8988T (cell line): ENCODE results near the gene HERC6.
"Not testable (repeated sequence)": the region's sequence is repeated elsewhere in the genome, so short reads cannot be mapped to it uniquely, and the experiment has no call there.

Experiments
- DNase-seq: peaks from one replicate; pipeline ENCODE4 v3.0.0; 2011

HERC6 gene

DNA sequence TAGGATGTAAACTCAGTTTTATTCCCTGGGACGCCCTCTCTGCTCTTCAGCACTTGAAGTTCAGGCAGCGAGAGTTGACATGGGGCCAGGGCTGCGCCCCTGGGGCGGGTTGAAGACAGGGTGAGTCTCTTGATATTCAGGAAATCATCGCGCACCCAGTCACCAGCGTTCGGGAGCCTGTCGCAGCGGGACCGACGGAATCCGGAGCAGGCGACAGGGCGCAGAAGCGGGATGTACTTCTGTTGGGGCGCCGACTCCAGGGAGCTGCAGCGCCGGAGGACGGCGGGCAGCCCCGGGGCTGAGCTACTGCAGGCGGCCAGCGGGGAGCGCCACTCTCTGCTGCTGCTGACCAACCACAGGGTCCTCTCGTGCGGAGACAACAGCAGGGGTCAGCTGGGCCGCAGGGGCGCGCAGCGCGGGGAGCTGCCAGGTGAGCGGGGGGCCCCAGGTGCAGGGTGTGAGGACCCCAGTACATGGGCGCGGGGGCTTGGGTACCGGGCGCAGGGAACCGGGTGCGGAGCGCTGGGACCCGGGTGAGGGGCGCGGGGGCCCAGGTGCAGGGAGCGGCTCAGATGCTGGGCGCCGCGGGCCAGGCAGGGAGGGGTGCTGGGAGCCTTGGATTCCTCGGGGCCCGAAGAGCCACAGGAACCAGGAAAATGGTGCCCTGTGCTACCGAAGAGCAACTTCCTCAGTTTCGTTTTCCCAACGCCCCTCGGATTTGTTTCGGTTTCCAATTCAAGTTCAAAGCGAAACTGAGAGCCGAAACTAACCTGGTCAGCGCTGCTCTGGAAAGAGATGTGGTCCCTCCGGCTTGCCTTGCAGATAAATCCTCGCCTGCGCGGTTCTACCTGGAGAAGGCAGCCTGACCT lies at the start of gene HERC6:
Gene HERC6 (plus strand): TSS at position 162 of the 869 bp plus-strand sequence. CDS start 70 bp downstream, at position 232.
- DNase-seq: peak; percentile 41

DNA sequence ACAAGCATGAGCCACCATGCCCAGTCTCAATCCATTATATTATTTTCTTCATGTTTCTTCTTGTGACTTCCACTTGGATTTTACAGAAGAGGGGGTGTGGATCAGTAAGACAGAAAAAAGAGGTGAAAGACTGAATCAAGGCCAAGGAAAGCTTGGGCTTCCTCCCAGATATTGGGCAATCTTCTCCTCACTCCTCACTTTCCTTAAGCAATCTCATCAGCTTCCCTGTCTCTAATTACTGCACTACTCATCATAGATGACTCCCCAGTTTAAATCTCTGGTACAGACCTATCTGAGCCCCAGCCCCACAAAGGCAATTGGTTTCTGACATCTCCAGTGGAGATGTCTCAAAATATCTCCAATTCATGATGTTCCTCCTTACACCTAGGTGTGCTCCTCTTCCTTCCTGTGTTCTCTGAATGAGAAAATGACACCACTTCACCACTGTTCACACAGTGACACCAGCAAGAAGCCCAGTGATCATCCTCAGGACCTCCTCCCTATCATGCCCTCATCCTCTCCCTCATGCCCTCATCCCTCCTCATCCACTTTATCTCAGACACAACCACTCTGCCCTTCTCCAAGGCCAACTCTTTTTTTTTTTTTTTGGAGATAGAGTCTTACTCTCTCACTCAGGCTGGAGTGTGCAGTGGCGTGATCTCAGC lies 44.8 kb upstream of the HERC6 start:
- no peak for DNase-seq

DNA sequence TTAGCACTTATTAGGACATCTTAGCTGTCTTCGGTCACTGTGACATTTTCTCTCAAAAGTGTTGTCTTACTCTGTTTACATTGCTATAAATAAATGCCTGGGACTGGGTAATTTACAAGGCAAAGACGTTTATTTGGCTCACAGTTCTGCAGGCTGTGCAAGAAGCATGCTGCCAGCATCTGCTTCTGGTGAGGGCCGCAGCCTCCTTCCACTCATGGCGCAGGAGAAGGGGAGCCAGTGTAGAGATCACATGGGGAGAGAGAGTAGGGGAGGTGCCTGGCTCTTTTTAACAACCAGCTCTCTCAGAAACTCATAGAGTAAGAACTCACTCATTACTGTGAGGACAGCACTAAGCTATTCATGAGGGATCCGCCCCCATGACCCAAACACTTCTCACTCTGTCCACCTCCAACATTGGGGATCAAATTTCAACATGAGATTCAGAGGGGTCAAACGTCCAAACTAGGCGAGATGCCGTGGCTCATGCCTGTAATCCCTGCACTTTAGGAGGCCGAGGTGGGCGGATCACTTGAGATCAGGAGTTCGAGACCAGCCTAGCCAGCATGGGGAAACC lies 43.5 kb upstream of the HERC6 start:
- no peak for DNase-seq

DNA sequence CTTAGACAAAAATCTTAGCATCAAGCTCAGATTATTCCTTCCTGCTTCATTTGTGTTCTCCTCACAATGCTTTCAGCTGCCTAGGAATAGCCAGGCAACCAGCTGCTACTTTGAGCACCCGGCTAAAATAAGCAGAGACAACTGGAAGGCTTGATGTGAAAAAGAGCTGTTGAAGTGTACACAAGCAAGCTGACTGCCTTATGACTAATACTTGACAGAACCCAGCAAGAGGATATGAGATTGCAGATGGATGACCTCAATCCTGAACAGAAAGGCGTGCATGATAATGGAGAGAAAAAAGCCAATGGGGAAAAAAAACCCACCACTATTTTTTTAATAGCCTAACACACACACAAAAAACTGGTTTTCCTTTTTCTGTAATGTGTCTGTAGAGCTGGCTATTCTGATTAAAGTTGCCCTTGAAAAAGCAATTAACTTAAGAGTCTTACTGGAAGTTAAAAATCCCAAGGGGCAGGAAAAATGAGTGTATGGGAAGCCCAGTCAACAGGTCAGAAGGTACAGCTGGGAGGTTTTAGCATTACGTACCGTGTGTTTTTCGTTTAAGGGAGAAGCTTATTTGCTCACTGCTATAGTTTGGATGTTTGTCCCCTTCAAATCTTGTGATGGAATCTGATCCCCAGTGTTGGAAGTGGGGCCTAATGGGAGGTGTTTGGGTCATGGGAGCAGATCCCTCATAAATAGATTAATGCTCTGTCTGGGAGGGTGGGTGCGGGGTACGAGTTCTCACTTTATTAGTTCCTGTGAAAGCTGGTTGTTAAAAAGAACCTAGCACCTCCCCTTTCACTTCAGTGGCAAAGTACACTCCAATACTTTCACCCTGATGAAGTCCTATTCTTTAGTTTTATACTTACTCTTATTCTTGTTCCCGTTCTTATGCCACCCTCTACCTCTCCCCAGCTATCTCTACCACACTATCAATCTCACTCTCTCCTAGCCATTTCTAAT lies 37.1 kb upstream of the HERC6 start:
- DNase-seq: no peak

DNA sequence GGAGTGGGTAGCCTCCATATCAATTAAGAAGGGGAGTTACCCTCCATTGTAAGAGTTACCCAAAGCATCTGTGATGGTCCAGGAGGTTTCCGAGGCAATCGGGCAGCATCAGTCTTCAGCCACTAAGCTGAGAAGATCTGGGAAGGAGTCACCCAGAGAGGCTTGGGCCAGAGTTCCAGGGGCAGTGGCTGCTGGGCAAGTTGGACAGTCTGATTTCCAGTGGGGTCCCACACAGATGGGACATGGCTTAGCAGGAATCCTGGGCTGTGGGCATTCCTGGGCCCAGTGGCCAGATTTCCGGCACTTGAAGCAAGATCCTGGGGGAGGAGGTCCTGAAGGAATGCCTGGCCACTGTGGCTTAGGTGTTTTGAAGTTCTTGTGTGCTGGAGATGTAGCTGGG lies 31.8 kb upstream of the HERC6 start:
- DNase-seq: not testable (repeated sequence)

DNA sequence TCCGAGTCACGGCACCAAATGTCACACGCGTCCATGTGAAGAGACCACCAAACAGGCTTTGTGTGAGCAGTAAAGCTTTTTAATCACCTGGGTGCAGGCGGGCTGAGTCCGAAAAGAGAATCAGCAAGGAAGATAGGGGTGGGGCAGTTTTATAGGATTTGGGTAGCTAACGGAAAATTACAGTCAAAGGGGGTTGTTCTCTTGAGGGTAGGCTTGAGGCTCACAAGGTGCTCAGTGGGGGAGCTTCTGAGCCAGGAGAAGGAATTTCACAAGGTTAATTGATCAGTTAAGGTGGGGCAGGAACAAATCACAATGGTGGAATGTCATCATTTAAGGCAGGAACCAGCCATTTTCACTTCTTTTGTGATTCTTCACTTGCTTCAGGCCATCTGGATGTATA lies 29.9 kb upstream of the HERC6 start:
- DNase-seq: not testable (repeated sequence)

DNA sequence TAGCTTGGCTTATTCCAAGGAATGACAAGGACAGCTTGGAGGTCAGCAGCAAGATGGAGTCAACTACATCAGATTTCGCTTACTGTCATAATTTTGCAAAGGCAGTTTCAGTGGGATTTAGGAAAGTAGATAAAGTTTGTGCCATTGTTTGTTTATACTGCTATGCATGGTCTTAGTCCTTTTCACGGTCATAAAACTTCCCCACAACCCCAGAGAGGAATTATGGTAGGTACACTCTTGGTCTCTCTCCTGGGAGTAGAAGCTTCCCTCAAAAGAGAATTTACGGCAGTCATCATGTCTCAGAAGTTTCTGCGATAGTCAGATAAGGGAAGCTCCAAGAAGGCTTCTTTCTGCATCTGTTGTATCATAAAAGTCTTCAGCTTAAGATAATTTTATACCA lies 27.9 kb upstream of the HERC6 start:
- DNase-seq: no peak

DNA sequence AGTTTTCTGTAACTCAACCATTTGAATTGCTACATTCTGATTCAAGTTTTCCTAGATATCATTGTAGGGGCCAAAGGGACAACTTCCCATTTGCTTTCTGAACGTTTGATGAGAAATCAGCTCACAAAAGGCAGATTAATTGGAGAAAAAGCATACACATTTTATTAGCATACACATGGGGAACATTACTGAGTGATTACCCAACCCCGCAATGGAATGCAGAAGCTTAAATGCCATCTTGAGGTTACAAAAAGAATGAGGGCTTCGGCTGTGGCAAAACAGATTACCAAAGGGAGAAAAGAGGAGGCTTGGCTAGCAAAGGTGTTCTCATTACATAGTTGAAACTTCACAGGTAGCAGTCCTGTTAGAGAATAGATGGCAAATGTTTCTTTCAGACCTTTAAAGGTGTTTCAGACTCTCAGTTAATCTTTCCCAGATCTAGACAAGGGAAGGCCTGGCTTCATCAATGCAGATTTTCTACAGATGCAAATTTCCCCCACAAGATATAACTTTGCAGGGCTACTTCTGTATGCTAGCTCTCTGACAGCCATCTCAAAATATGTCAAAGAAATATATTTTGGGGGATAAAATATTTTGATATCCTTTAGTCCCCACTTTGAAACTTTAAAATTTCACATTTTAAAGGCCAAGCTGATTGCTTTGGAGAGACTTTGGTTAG lies 26.5 kb upstream of the HERC6 start:
- no peak for DNase-seq

DNA sequence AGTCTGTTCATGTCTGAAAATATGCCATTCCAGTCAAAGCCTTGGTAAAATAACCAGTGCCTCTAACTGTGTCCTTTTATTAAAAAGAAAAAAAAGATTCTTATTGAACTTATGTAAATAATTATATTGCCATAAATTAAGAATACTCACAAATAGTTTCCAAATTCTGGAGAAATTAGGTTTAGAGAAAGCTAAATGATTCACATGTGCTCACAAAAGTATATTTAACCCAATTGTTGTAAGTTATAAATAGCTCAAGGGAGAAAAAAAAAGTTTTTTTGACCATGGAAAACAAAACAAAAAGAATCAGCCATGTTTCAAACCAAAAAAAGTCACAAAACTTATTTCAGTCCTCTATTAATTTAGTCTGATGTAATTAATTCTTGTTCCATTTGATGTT lies 25.3 kb upstream of the HERC6 start:
- DNase-seq: no peak

DNA sequence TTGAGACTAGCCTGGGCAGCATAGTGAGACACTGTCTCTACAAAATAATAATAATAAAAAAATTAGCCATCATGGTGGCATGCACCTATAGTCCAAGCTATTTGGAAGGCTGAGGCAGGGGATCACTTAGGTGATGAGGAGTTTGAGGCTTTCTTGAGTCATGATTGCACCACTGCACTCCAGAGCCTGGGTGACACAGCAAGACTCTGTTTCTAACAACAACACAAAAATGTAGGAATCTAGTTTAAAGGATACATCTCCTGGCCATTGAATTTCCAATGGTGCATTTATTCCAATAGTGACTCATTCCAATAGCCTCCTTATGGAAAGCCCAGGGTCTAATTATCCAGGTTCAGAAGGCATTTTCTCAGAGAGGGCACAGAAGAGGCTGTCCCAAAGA lies 21.9 kb upstream of the HERC6 start:
- DNase-seq: no peak

DNA sequence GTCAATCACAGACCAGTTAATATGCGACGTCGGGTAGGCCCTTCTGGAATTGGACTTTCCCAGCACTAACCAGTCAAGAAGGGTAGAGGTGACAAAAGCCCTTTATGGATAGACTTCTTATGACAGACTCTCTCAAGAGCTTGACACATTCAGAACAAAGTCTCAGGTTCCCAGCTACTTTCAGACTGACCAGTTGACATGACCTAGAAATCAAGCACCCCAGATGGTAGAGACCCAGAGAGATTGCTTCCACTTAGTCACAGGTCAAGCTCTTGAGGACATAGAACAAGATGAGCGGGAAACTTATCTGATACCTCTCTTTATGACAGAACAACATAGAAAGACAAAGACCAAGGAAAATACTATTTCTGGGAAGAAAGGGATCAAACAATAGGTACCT lies 21.4 kb upstream of the HERC6 start:
- DNase-seq: no peak

DNA sequence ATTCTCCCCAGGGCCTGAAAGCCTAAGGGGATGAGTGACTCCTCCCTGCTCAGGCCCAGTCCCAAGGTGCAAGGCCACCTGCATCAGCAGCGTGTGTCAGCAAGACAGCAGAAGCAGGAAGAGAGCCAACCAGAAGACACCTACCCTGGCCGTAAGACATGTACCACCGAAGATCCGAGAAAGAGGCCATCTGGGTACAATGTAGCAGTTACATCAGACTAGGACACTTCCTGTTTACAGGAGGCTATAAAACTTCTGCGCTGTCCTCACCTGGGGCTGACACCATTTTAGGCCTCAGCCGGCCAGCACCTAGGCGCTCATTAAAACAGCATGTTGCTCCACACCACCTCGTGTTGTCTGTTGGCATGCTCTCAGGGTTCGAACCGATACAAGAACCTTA lies 19.1 kb upstream of the HERC6 start:
- no peak for DNase-seq

DNA sequence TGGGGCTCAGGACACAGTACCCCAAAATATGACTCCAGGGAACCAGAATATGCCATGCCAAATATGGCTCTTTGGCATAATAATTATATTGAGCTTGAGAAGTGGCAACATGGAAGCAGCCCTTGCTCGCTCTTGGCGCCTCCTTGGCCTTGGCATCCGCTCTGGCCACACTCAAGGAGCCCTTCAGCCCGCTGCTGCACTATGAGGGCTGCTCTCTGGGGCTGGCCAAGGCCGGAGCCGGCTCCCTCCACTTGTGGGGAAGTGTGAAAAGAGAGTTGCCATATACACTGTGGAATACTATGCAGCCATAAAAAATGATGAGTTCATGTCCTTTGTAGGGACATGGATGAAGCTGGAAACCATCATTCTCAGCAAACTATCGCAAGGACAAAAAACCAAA lies 18.4 kb upstream of the HERC6 start:
- DNase-seq: no peak

DNA sequence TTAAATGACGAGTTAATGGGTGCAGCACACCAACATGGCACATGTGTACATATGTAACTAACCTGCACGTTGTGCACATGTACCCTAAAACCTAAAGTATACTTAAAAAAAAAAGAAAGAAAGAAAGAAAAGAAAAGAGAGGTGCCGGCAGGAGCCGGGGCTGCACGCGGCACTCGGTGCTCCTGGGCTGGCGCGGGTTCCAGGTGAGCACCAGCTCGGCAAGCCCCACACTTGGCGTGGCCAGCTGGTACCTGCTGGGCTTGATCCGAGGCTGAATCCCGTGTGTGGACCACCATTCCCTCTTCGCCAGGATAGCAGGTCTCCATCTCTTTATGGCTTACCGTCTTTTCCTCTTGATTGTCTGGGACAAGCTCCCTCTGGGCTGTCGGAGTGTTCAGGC lies 17.9 kb upstream of the HERC6 start:
- DNase-seq: no peak

DNA sequence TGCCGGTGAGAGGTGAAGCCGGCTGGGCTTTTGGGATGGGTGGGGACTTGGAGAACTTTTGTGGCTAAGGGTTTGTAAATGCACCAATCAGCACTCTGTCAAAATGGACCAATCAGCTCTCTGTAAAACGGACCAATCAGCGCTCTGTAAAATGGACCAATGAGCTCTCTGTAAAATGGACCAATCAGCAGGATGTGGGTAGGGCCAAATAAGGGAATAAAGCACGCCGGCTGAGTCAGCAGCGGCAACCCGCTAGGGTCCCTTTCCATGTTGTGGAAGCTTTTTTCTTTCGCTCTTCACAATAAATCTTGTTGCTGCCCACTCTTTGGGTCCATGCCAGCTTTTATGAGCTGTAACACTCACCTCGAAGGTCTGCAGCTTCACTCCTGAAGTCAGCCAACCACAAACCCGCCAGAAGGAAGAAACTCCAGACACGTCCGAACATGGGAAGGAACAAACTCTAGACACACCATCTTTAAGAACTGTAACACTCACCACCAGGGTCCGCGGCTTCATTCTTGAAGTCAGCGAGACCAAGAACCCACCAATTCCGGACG lies 17.4 kb upstream of the HERC6 start:
- not testable (repeated sequence) for DNase-seq

DNA sequence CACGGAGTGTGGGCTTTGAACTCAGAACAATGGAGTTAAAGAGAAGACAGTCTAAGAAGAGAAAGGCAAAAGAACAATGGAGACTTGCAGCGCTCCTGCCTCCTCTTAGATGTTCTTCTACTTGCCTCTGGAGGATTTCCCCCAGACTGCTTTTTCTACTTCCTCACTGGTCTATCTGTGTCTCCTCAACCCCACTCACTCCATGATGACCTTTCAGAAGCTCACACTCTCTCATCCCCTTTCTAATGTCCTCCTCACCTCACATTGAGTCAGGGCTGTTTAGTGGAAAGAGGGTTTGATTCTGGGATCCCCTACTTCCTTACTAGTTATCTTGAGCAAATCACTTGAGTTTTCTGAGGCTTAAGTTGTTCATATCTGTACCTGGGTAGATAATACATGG lies 12.2 kb upstream of the HERC6 start:
- DNase-seq: no peak

DNA sequence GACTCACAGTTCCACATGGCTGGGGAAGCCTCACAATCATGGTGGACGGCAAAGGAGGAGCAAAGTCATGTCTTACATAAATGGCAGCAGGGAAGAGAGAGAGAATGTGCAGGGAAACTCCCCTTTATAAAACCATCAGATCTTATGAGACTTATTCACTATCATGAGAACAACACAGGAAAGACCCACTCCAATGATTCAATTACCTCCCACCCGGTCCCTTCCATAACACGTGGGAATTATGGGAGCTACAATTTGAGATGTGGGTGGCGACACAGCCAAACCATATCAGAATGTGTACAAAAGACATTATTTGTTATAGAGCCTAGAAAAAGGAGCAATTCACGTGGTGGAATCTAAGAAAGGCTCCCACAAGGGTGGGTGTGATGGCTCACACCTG lies 10.8 kb upstream of the HERC6 start:
- no peak for DNase-seq

DNA sequence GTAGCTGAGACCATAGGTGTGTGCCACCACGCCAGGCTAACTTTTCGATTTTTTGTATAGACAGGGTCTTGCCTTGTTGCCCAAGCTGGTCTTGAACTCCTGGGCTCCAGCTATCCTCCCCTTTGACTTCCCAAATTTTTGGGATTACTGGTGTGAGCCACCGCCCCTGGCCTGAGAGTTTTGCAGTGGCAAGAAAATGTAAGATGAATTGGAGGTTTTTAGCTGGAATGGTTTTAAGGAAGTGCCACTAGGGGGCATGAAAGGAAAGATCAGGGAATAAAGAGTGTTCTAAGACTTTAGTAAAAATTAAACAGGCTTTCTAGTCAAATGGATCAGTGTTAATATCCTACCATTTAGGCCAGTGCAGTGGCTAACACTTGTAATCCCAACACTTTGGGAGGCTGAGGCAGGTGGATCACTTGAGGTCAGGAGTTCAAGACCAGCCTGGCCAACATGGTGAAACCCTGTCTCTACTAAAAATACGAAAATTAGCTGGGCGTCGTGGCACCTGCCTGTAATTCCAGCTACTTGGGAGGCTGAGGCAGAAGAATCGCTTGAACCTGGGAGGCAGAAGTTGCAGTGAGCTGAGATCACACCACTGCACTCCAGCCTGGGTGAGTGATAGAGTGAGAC lies 9.4 kb upstream of the HERC6 start:
- not testable (repeated sequence) for DNase-seq

DNA sequence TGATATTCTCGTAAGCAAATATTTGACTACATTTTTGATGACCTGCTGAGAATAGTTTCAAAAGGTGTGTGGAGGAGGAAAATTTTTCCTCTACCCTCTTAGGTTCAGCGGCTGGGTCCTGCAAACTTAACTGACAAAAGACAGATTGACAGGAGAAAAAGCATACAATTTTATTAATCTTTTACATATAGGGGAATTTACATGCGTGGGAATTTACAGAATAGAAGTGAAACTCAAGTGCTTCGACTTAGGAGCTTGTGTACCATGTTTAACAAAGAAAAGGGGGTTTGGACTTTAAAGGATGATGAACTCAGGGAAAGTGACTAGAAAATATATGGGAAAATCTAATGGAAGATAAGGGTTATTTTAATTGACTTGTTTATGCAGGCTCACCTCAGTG lies 2.5 kb downstream of the HERC6 start:
- no peak for DNase-seq

DNA sequence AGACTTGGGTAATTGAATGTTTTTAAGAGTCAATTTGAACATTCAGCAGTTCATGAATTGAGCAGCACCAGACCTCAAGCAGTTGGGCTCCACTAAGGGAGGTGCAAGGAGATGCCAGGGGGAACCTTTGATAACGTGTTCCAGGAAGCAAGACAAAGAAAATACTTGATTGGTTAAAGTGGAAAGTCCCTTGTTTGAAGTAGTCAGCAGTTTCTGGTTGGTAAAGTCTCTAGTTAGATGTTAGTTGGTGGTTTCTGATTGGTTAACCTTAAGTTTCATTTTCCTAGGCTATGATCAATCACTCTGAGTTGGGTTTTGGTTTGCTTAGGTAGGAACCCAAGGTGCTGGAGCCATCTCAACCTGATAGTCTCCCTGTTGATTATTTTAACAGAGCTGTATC lies 4.0 kb downstream of the HERC6 start:
- no peak for DNase-seq

DNA sequence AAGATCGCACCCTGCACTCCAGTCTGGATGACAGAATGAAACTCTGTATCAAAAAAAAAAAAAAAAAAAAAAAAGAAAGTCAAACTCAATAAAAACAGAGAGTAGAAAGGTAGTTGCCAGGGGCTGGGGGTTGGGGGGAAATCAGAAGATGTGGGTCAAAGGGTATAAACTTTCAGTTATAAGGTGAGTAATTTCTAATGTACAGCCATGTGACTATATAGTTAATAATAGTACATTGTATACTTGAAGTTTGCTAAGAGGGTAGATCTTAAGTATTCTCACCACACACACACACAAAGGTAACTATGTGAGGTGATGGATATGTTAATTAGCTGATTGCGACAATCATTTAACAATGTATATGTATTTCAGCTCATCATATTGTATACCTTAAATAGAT lies 11.5 kb downstream of the HERC6 start:
- no peak for DNase-seq

DNA sequence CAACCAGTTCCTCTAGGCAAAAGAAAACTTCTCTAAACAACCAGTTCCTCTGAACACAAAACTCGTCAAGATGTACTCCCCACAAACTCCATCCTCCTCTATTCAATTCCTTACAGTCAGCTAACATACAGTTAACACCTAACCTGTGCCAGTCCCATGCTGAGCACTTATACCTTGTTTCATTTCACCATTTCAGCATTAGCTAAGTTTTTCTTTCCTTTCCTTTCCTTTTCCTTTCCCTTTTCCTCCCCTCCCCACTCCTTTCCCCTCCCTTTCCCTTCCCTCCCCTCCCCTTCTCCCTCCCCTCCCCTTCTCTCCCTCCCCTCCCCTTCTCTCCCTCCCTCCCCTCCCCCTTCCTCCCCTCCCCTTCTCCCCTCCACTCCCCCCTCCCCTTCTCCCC lies 13.1 kb downstream of the HERC6 start:
- no peak for DNase-seq
